ENCODE data around the gene SUMO4.

Gene SUMO4

GRCh38 chr6:149392093-149392492, 8.0 kb upstream of the SUMO4 start:
- DNase-seq: no peak

- DNase-seq: no peak
Observed at GRCh38 chr6:149392535-149392934, 7.5 kb upstream of the SUMO4 start.

GRCh38 chr6:149393002-149393679, 6.9 kb upstream of the SUMO4 start:
- DNase-seq: no peak

- no peak for DNase-seq
Observed at GRCh38 chr6:149395185-149395584, 4.9 kb upstream of the SUMO4 start.

- DNase-seq: no peak
Observed at GRCh38 chr6:149397384-149397783, 2.7 kb upstream of the SUMO4 start.

GRCh38 chr6:149403534-149403933, 3.5 kb downstream of the SUMO4 start:
- DNase-seq: no peak

GRCh38 chr6:149405823-149406765, 6.0 kb downstream of the SUMO4 start:
- no peak for DNase-seq

GRCh38 chr6:149409617-149410016, 9.6 kb downstream of the SUMO4 start:
- DNase-seq: no peak

- DNase-seq: no peak
Observed at GRCh38 chr6:149410557-149410956, 10.5 kb downstream of the SUMO4 start.

GRCh38 chr6:149414009-149414408, 13.9 kb downstream of the SUMO4 start:
- DNase-seq: no peak

- no peak for DNase-seq
Observed at GRCh38 chr6:149414821-149415220, 14.8 kb downstream of the SUMO4 start.

GRCh38 chr6:149419696-149420404, 19.8 kb downstream of the SUMO4 start:
- DNase-seq: no peak

GRCh38 chr6:149421132-149421531, 21.1 kb downstream of the SUMO4 start:
- DNase-seq: no peak

- no peak for DNase-seq
Observed at GRCh38 chr6:149422581-149422980, 22.5 kb downstream of the SUMO4 start.

- no peak for DNase-seq
Observed at GRCh38 chr6:149423964-149424440, 23.9 kb downstream of the SUMO4 start.

GRCh38 chr6:149425224-149425623, 25.2 kb downstream of the SUMO4 start:
- no peak for DNase-seq

- no peak for DNase-seq
Observed at GRCh38 chr6:149425754-149426153, 25.7 kb downstream of the SUMO4 start.

- DNase-seq: no peak
Observed at GRCh38 chr6:149428606-149429005, 28.5 kb downstream of the SUMO4 start.

- DNase-seq: no peak
Observed at GRCh38 chr6:149429427-149430360, 29.6 kb downstream of the SUMO4 start.

GRCh38 chr6:149431905-149432775, 32.1 kb downstream of the SUMO4 start:
- DNase-seq: peak; percentile 85

GRCh38 chr6:149433405-149433804, 33.3 kb downstream of the SUMO4 start:
- DNase-seq: no peak
